Activated CD4-positive, alpha-beta memory T cell treated with anti-CD3 and anti-CD28 coated beads, Interleukin-2, amount 10 ng/mL, durations not matched to agents 7 days and 5 days (primary cell): ENCODE measurements around the gene SOX6. TPM values are rescaled to one million over a fixed set of nuclear protein-coding genes. Genes with fewer than 3 reads are reported as not detected.
"Not testable (repeated sequence)": the region's sequence is repeated elsewhere in the genome, so short reads cannot be mapped to it uniquely, and the experiment has no call there.

Experiments used
- CTCF ChIA-PET: fragments of 350-600 bp; sonication (Branson Sonifier 250); formaldehyde crosslinking; loops from one replicate; lab custom pipeline; 2021; ENCODE audit warnings: antibody characterized with exemption, inconsistent platforms; lab: Charles Lee
- POLR2A ChIA-PET: fragments of 350-600 bp; sonication (Branson Sonifier 250); formaldehyde crosslinking; loops from one replicate; lab custom pipeline; 2021; ENCODE audit warnings: antibody characterized with exemption; lab: Charles Lee
- DNase-seq: peaks from one replicate; pipeline ENCODE4 v3.0.0-alpha.2; 2020
- H3K27ac Mint-ChIP-seq: one replicate; pipeline ENCODE4 v1.8.0; 2021; ENCODE audit warnings: mild to moderate bottlenecking, mixed read lengths
- H3K27me3 Mint-ChIP-seq: one replicate; pipeline ENCODE4 v1.8.0; 2021; ENCODE audit warnings: mixed read lengths
- H3K36me3 Mint-ChIP-seq: one replicate; pipeline ENCODE4 v1.8.0; 2021; ENCODE audit warnings: low read depth, mixed read lengths
- H3K4me1 Mint-ChIP-seq: one replicate; pipeline ENCODE4 v1.8.0; 2021; ENCODE audit warnings: mixed read lengths
- H3K4me3 Mint-ChIP-seq: one replicate; pipeline ENCODE4 v1.8.0; 2021; ENCODE audit warnings: mild to moderate bottlenecking, mixed read lengths
- H3K9me3 Mint-ChIP-seq: one replicate; pipeline ENCODE4 v1.8.0; 2021; ENCODE audit warnings: mixed read lengths
- total RNA-seq, 2 experiments: library from RNA; stranded (reverse); gene quantifications; one replicate each; pipeline ENCODE4 v1.2.3, GENCODE V29; 2021

Gene SOX6
- total RNA-seq, 2 experiments from 2014 or later = not detected

- Mint-ChIP-seq H3K9me3 (peaks cover 3% of the 10 kb centered on the region), H3K36me3 (no peaks in the 10 kb centered on the region), H3K4me1 (no peaks in the 10 kb centered on the region), H3K27me3 (no peaks in the 10 kb centered on the region), H3K4me3 (no peak overlapping the region), H3K27ac (no peak overlapping the region)
- ChIA-PET POLR2A (no interaction called here), CTCF (no interaction called here)
- DNase-seq = no peak
Measured at GRCh38 chr11:16382186-16382585, 25.8 kb upstream of the SOX6 start.

GRCh38 chr11:16380941-16381568 lies 24.7 kb upstream of the SOX6 start:
- DNase-seq = no peak
- ChIA-PET CTCF (no interaction called here), POLR2A (no interaction called here)
- H3K4me1 Mint-ChIP-seq = no peaks in the 10 kb centered on the region
- no peak overlapping the region for H3K27ac Mint-ChIP-seq
- H3K4me3 Mint-ChIP-seq = no peak overlapping the region
- H3K9me3 Mint-ChIP-seq = peaks cover 3% of the 10 kb centered on the region
- H3K36me3 Mint-ChIP-seq = no peaks in the 10 kb centered on the region
- no peaks in the 10 kb centered on the region for H3K27me3 Mint-ChIP-seq

- H3K36me3 Mint-ChIP-seq = no peaks in the 10 kb centered on the region
- no peaks in the 10 kb centered on the region for H3K27me3 Mint-ChIP-seq
- H3K4me1 Mint-ChIP-seq = no peaks in the 10 kb centered on the region
- no peak overlapping the region for H3K27ac Mint-ChIP-seq
- POLR2A ChIA-PET = no interaction called here
- CTCF ChIA-PET = no interaction called here
- DNase-seq = no peak
- H3K4me3 Mint-ChIP-seq = no peak overlapping the region
- peaks cover 10% of the 10 kb centered on the region for H3K9me3 Mint-ChIP-seq
Measured at GRCh38 chr11:16378906-16379305, 22.6 kb upstream of the SOX6 start.

GRCh38 chr11:16377746-16378145 lies 21.4 kb upstream of the SOX6 start:
- DNase-seq = no peak
- H3K27me3 Mint-ChIP-seq = no peaks in the 10 kb centered on the region
- no peaks in the 10 kb centered on the region for H3K4me1 Mint-ChIP-seq
- no peaks in the 10 kb centered on the region for H3K36me3 Mint-ChIP-seq
- H3K4me3 Mint-ChIP-seq = no peak overlapping the region
- H3K9me3 Mint-ChIP-seq = peaks cover 10% of the 10 kb centered on the region
- no peak overlapping the region for H3K27ac Mint-ChIP-seq
- POLR2A ChIA-PET = no interaction called here
- CTCF ChIA-PET = no interaction called here

- CTCF ChIA-PET, H3K27me3 Mint-ChIP-seq, H3K36me3 Mint-ChIP-seq, H3K4me1 Mint-ChIP-seq, H3K27ac Mint-ChIP-seq, H3K4me3 Mint-ChIP-seq, DNase-seq, POLR2A ChIA-PET: not testable (repeated sequence)
- peaks cover 12% of the 10 kb centered on the region for H3K9me3 Mint-ChIP-seq
Measured at GRCh38 chr11:16375664-16376063, 19.3 kb upstream of the SOX6 start.

- ChIA-PET CTCF (no interaction called here), POLR2A (no interaction called here)
- DNase-seq = no peak
- no peaks in the 10 kb centered on the region for H3K4me1 Mint-ChIP-seq
- H3K4me3 Mint-ChIP-seq = no peak overlapping the region
- no peaks in the 10 kb centered on the region for H3K36me3 Mint-ChIP-seq
- no peak overlapping the region for H3K27ac Mint-ChIP-seq
- peaks cover 12% of the 10 kb centered on the region for H3K9me3 Mint-ChIP-seq
- H3K27me3 Mint-ChIP-seq = no peaks in the 10 kb centered on the region
Measured at GRCh38 chr11:16373768-16374167, 17.4 kb upstream of the SOX6 start.

- Mint-ChIP-seq H3K27me3 (no peaks in the 10 kb centered on the region), H3K36me3 (no peaks in the 10 kb centered on the region), H3K4me1 (no peaks in the 10 kb centered on the region), H3K9me3 (peaks cover 9% of the 10 kb centered on the region), H3K27ac (no peak overlapping the region), H3K4me3 (no peak overlapping the region)
- no peak for DNase-seq
- CTCF ChIA-PET = no interaction called here
- POLR2A ChIA-PET = no interaction called here
Measured at GRCh38 chr11:16372355-16372754, 16.0 kb upstream of the SOX6 start.

GRCh38 chr11:16367252-16367651 lies 10.9 kb upstream of the SOX6 start:
- Mint-ChIP-seq H3K4me3 (no peak overlapping the region), H3K9me3 (peaks cover 3% of the 10 kb centered on the region), H3K27ac (no peak overlapping the region), H3K4me1 (no peaks in the 10 kb centered on the region), H3K27me3 (no peaks in the 10 kb centered on the region), H3K36me3 (no peaks in the 10 kb centered on the region)
- no peak for DNase-seq
- ChIA-PET CTCF (no interaction called here), POLR2A (no interaction called here)

GRCh38 chr11:16365581-16366228 lies 9.4 kb upstream of the SOX6 start:
- POLR2A ChIA-PET = no interaction called here
- Mint-ChIP-seq H3K4me1 (no peaks in the 10 kb centered on the region), H3K4me3 (no peak overlapping the region), H3K9me3 (peaks cover 5% of the 10 kb centered on the region), H3K27ac (no peak overlapping the region), H3K27me3 (no peaks in the 10 kb centered on the region), H3K36me3 (no peaks in the 10 kb centered on the region)
- DNase-seq = no peak
- CTCF ChIA-PET = no interaction called here

GRCh38 chr11:16364254-16364653 lies 7.9 kb upstream of the SOX6 start:
- ChIA-PET POLR2A (no interaction called here), CTCF (no interaction called here)
- H3K9me3 Mint-ChIP-seq = peaks cover 5% of the 10 kb centered on the region
- H3K36me3 Mint-ChIP-seq = no peaks in the 10 kb centered on the region
- DNase-seq = no peak
- H3K27me3 Mint-ChIP-seq = no peaks in the 10 kb centered on the region
- no peak overlapping the region for H3K4me3 Mint-ChIP-seq
- H3K4me1 Mint-ChIP-seq = no peaks in the 10 kb centered on the region
- H3K27ac Mint-ChIP-seq = no peak overlapping the region

- ChIA-PET CTCF (no interaction called here), POLR2A (no interaction called here)
- Mint-ChIP-seq H3K27ac (no peak overlapping the region), H3K27me3 (no peaks in the 10 kb centered on the region), H3K4me3 (no peak overlapping the region), H3K9me3 (peaks cover 5% of the 10 kb centered on the region), H3K4me1 (no peaks in the 10 kb centered on the region), H3K36me3 (no peaks in the 10 kb centered on the region)
- DNase-seq = no peak
Measured at GRCh38 chr11:16363706-16364105, 7.4 kb upstream of the SOX6 start.

- H3K4me3 Mint-ChIP-seq = no peak overlapping the region
- H3K9me3 Mint-ChIP-seq = peaks cover 5% of the 10 kb centered on the region
- ChIA-PET CTCF (no interaction called here), POLR2A (no interaction called here)
- no peak for DNase-seq
- no peaks in the 10 kb centered on the region for H3K4me1 Mint-ChIP-seq
- no peaks in the 10 kb centered on the region for H3K27me3 Mint-ChIP-seq
- H3K27ac Mint-ChIP-seq = no peak overlapping the region
- no peaks in the 10 kb centered on the region for H3K36me3 Mint-ChIP-seq
Measured at GRCh38 chr11:16361108-16361865, 4.9 kb upstream of the SOX6 start.

GRCh38 chr11:16359369-16359768 lies 3.0 kb upstream of the SOX6 start:
- no peaks in the 10 kb centered on the region for H3K27me3 Mint-ChIP-seq
- peaks cover 5% of the 10 kb centered on the region for H3K9me3 Mint-ChIP-seq
- ChIA-PET POLR2A (no interaction called here), CTCF (no interaction called here)
- no peak overlapping the region for H3K4me3 Mint-ChIP-seq
- H3K27ac Mint-ChIP-seq = no peak overlapping the region
- H3K4me1 Mint-ChIP-seq = no peaks in the 10 kb centered on the region
- no peak for DNase-seq
- H3K36me3 Mint-ChIP-seq = no peaks in the 10 kb centered on the region
